Gastrocnemius medialis (tissue), 4 donors: ENCODE measurements around the gene ACVRL1. TPM values are rescaled to one million over a fixed set of nuclear protein-coding genes. Genes with fewer than 3 reads are reported as not detected.

ENCODE experiments used
- ATAC-seq, 2 donors: fragments of 150-250 bp; one replicate each; pipeline ENCODE4 v1.9.1; 2016
- DNase-seq, 2 donors: peaks; one replicate each; pipeline ENCODE4 v3.0.0-alpha.2; 2019
- H3K27ac ChIP-seq, 4 donors: fragments of 200-600 bp; sonication (generic); 1 replicate in 1 of 4; 2 replicates in 3 of 4; pipeline ENCODE4 v1.5.1; 2016 to 2018; ENCODE audit warnings: mild to moderate bottlenecking in 2 of 4, moderate library complexity in 1 of 4
- H3K27me3 ChIP-seq, 3 donors: fragments of 200-600 bp; sonication (generic) in 2 of 3; 1 replicate in 1 of 3; 2 replicates in 2 of 3; pipeline versions ENCODE4 v1.5.1 to v1.6.0; 2016 to 2019; ENCODE audit warnings: mild to moderate bottlenecking in 1 of 3, moderate library complexity in 1 of 3
- H3K36me3 ChIP-seq, 2 donors: fragments of 200-600 bp; sonication (generic) in 1 of 2; one replicate each; pipeline ENCODE4 v1.5.1; 2017 to 2018
- H3K4me1 ChIP-seq, 2 donors: fragments of 200-600 bp; sonication (generic) in 1 of 2; one replicate each; pipeline ENCODE4 v1.5.1; 2016 to 2017; ENCODE audit warnings: mild to moderate bottlenecking in 2 of 2
- H3K4me3 ChIP-seq, 4 donors: fragments of 200-600 bp; sonication (generic) in 3 of 4; 1 replicate in 1 of 4; 2 replicates in 3 of 4; pipeline ENCODE4 v1.5.1; 2016 to 2019; ENCODE audit warnings: mild to moderate bottlenecking in 2 of 4
- H3K9me3 ChIP-seq, 3 donors: fragments of 200-600 bp; sonication (generic) in 2 of 3; 1 replicate in 1 of 3; 2 replicates in 2 of 3; pipeline ENCODE4 v1.5.1; 2016 to 2019
- CTCF ChIP-seq, 5 experiments: fragments of 450-650 bp in 3 of 5; fragments of 200-600 bp in 2 of 5; sonication (generic) in 2 of 5; IDR thresholded peaks in 4 of 5; conservative IDR thresholded peaks in 1 of 5; 1 replicate in 4 of 5; 2 replicates in 1 of 5; pipeline ENCODE4 v1.5.1; 2016 to 2019; ENCODE audit warnings: antibody characterized with exemption in 5 of 5, mild to moderate bottlenecking in 3 of 5, moderate library complexity in 3 of 5
- POLR2A ChIP-seq, 2 donors: fragments of 450-650 bp; IDR thresholded peaks; one replicate each; pipeline ENCODE4 v1.6.1; 2017; ENCODE audit warnings: antibody characterized with exemption in 2 of 2, mild to moderate bottlenecking in 2 of 2, moderate library complexity in 2 of 2
- in situ Hi-C, 4 donors: fragments of 200-750 bp; cut with MboI; loops; one replicate each; pipeline versions ENCODE4 v1.15.0 to v1.8.0; 2017; ENCODE audit warnings: low sequenced_read_pairs in 4 of 4
- intact Hi-C: fragments of 100-400 bp; cut with DNase I; formaldehyde crosslinking; loops from one replicate; pipeline ENCODE4 v1.15.1; 2023; ENCODE audit warnings: low total_unique reads
- total RNA-seq, 4 donors: library from RNA; depleted of rRNA; stranded (reverse); fragments of >200 nt; gene quantifications; one replicate each; pipeline versions ENCODE4 v1.1.0 to v1.2.3, GENCODE V29; 2016

The ACVRL1 gene
- total RNA-seq, 4 donors from 2014 or later: 37.1 to 53.5 (median 43.3) TPM

GRCh38 chr12:51898506-51898905 lies 8.8 kb upstream of the ACVRL1 start:
- H3K27me3 ChIP-seq: no peaks in the 10 kb centered on the region
- in situ Hi-C loops (loop anchor here in 2 of 4 donors (10.0 kb wide), 1 partner anchor 76 kb away; no protein-coding TSS in a partner anchor), intact Hi-C loops (no loop called here)
- ATAC-seq (no peak), DNase-seq (no peak)
- no peak overlapping the region for H3K4me3 ChIP-seq
- no peaks in the 10 kb centered on the region for H3K36me3 ChIP-seq
- H3K9me3 ChIP-seq: no peaks in the 10 kb centered on the region
- H3K27ac ChIP-seq: no peak overlapping the region
- no peak for TF ChIP-seq CTCF (IDR thresholded peaks at IDR 0.05 in 4 of 5, conservative IDR thresholded peaks at IDR 0.05 in 1 of 5)
- no peak for TF ChIP-seq POLR2A (IDR thresholded peaks at IDR 0.05)
- peaks cover 4 to 8% of the 10 kb centered on the region in 2 donors for H3K4me1 ChIP-seq

GRCh38 chr12:51898937-51899336 lies 8.4 kb upstream of the ACVRL1 start:
- no peak for DNase-seq
- TF ChIP-seq CTCF (IDR thresholded peaks at IDR 0.05 in 4 of 5, conservative IDR thresholded peaks at IDR 0.05 in 1 of 5): no peak
- H3K9me3 ChIP-seq: no peaks in the 10 kb centered on the region
- H3K36me3 ChIP-seq: no peaks in the 10 kb centered on the region
- no peak overlapping the region for H3K4me3 ChIP-seq
- H3K4me1 ChIP-seq: peaks cover 7 to 8% of the 10 kb centered on the region in 2 donors
- in situ Hi-C loops (loop anchor here in 2 of 4 donors (10.0 kb wide), 1 partner anchor 76 kb away; no protein-coding TSS in a partner anchor), intact Hi-C loops (no loop called here)
- ATAC-seq: no peak
- no peaks in the 10 kb centered on the region for H3K27me3 ChIP-seq
- no peak overlapping the region for H3K27ac ChIP-seq

GRCh38 chr12:51900323-51900889 lies 6.9 kb upstream of the ACVRL1 start:
- Histone ChIP-seq H3K9me3 (no peaks in the 10 kb centered on the region), H3K36me3 (no peaks in the 10 kb centered on the region), H3K4me1 (peaks cover 3 to 4% of the 10 kb centered on the region in 2 donors), H3K27me3 (no peaks in the 10 kb centered on the region), H3K27ac (no peak overlapping the region), H3K4me3 (no peak overlapping the region)
- in situ Hi-C loops (no loop called here), intact Hi-C loops (no loop called here)
- ATAC-seq: no peak
- no peak for TF ChIP-seq CTCF (IDR thresholded peaks at IDR 0.05 in 4 of 5, conservative IDR thresholded peaks at IDR 0.05 in 1 of 5)
- TF ChIP-seq POLR2A (IDR thresholded peaks at IDR 0.05): no peak
- no peak for DNase-seq

GRCh38 chr12:51901121-51901817 lies 6.0 kb upstream of the ACVRL1 start:
- ATAC-seq (no peak), DNase-seq (no peak)
- H3K27me3 ChIP-seq: peaks cover 0 to 4% (median under 1%) of the 10 kb centered on the region in 3 donors
- intact Hi-C loops (no loop called here), in situ Hi-C loops (no loop called here)
- peaks cover 5 to 8% of the 10 kb centered on the region in 2 donors for H3K4me1 ChIP-seq
- H3K4me3 ChIP-seq: no peak overlapping the region
- H3K27ac ChIP-seq: no peak overlapping the region
- TF ChIP-seq CTCF (IDR thresholded peaks at IDR 0.05 in 4 of 5, conservative IDR thresholded peaks at IDR 0.05 in 1 of 5) (no peak), POLR2A (IDR thresholded peaks at IDR 0.05) (no peak)
- no peaks in the 10 kb centered on the region for H3K9me3 ChIP-seq
- no peaks in the 10 kb centered on the region for H3K36me3 ChIP-seq
